Purkinje cell (primary cell): ENCODE data around the gene IER5. TPM values are rescaled to one million over a fixed set of nuclear protein-coding genes. Genes with fewer than 3 reads are reported as not detected.

Source experiments
- polyA plus RNA-seq: library from polyadenylated mRNA; unstranded; fragments of >200 nt; fragmentation: Nextera tagmentation; gene quantifications from 2 replicates; pipeline ENCODE4 v1.2.1, GENCODE V29; 2014

Gene IER5
- 1.1 and 2.0 TPM in 2 replicates for polyA plus RNA-seq

DNA sequence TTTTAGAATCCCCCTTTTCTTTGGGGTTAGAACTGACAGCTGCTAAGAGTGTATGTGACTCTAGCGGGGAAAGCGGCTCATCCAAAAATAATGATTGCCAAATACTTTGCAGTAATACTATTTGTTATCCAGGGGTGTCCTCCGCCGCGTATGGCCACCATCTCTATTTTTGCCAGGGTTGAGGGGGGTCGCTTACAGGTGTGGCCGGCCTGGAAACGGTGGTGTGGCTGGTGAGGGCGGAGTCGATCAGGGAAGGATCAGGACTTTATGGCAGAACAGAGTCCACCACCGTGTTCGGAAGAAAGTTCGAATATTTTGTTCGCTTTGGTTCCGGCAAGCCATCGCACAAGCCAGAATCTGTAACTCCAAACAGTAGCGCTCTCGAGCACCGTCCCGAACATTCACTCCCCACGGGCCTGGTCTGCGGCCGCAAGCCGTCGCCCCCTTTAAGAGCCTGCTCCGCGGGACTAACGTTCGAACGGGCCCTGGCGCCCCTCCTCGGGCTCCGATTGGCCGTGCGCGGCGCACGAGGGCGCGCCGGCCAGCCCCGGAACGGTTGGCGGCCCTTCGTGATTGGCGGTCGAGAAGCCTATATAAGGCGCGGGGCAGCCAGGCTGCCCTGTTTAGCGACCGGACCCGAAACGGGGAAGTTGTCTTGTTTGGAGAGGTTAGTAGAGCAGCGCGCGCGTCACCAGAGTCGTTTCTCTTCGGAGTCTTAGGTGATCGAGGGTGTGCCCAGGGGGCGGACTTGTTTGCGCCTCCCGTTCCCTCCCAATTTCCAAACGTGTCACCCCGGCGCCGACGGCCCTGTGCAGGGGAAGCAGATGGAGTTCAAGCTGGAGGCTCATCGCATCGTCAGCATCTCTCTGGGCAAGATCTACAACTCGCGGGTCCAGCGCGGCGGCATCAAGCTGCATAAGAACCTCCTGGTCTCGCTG, at the start of gene IER5:
TSS of gene IER5 (plus strand) at position 622 of the 938 bp plus-strand sequence. CDS start at position 825, 203 bp downstream.

Other genes with a start within 250 kb of the IER5 start
- 0.07 TPM in 1 of 2 replicates, not detected in the other for gene KIAA1614, start 175.8 kb upstream of the IER5 start, polyA plus RNA-seq
- gene STX6, start 65.8 kb upstream of the IER5 start, polyA plus RNA-seq = 7.5 and 10.8 TPM in 2 replicates
- 0.53 and 3.0 TPM in 2 replicates for gene MR1, start 54.7 kb upstream of the IER5 start, polyA plus RNA-seq